ENCODE data around the gene TMEM50B.
"Not testable (repeated sequence)": the region's sequence is repeated elsewhere in the genome, so short reads cannot be mapped to it uniquely, and the experiment has no call there.

TMEM50B gene

GRCh38 chr21:33511639-33512038 is 31.9 kb upstream of the TMEM50B start:
- no peak for TF ChIP-seq CTCF (IDR thresholded peaks at IDR 0.05)
- no peak overlapping the region for H3K4me3 ChIP-seq
- H3K27ac ChIP-seq = no peak overlapping the region
- no peak for DNase-seq (ENCODE audit: low spot score)

- Histone ChIP-seq H3K27ac (no peak overlapping the region), H3K4me3 (no peak overlapping the region)
- TF ChIP-seq CTCF (IDR thresholded peaks at IDR 0.05) = no peak
- DNase-seq (ENCODE audit: low spot score) = no peak
Measured at GRCh38 chr21:33510826-33511225, 31.1 kb upstream of the TMEM50B start.

GRCh38 chr21:33507003-33507402 is 27.2 kb upstream of the TMEM50B start:
- H3K4me3 ChIP-seq; DNase-seq (ENCODE audit: low spot score); H3K27ac ChIP-seq: not testable (repeated sequence)

GRCh38 chr21:33505833-33506232 is 26.1 kb upstream of the TMEM50B start:
- TF ChIP-seq CTCF (IDR thresholded peaks at IDR 0.05) = no peak
- Histone ChIP-seq H3K27ac (no peak overlapping the region), H3K4me3 (no peak overlapping the region)
- no peak for DNase-seq (ENCODE audit: low spot score)

- Histone ChIP-seq H3K27ac (no peak overlapping the region), H3K4me3 (no peak overlapping the region)
- TF ChIP-seq CTCF (IDR thresholded peaks at IDR 0.05) = no peak
- DNase-seq (ENCODE audit: low spot score) = no peak
Measured at GRCh38 chr21:33496345-33496744, 16.6 kb upstream of the TMEM50B start.

- DNase-seq (ENCODE audit: low spot score) = no peak
- no peak overlapping the region for H3K27ac ChIP-seq
- no peak overlapping the region for H3K4me3 ChIP-seq
- no peak for TF ChIP-seq CTCF (IDR thresholded peaks at IDR 0.05)
Measured at GRCh38 chr21:33495743-33496142, 16.0 kb upstream of the TMEM50B start.

- TF ChIP-seq CTCF (IDR thresholded peaks at IDR 0.05) = no peak
- Histone ChIP-seq H3K27ac (no peak overlapping the region), H3K4me3 (no peak overlapping the region)
- DNase-seq (ENCODE audit: low spot score) = no peak
Measured at GRCh38 chr21:33493756-33494155, 14.0 kb upstream of the TMEM50B start.

- H3K4me3 ChIP-seq = no peak overlapping the region
- DNase-seq (ENCODE audit: low spot score) = no peak
- no peak for TF ChIP-seq CTCF (IDR thresholded peaks at IDR 0.05)
- no peak overlapping the region for H3K27ac ChIP-seq
Measured at GRCh38 chr21:33492571-33492970, 12.8 kb upstream of the TMEM50B start.

Data from coronary artery (tissue), 2 donors.